Ovary (tissue), 9 donors: ENCODE measurements around the gene RUFY4. TPM values are rescaled to one million over a fixed set of nuclear protein-coding genes. Genes with fewer than 3 reads are reported as not detected.
"Not testable (repeated sequence)": the region's sequence is repeated elsewhere in the genome, so short reads cannot be mapped to it uniquely, and the experiment has no call there.

ENCODE experiments used
- DNase-seq, 5 donors: peaks; one replicate each; pipeline ENCODE4 v3.0.0-alpha.2; 2019 to 2020
- H3K27ac ChIP-seq, 2 donors: fragments of 200-600 bp; one replicate each; pipeline versions ENCODE4 v1.5.1 to v1.8.0; 2019 to 2022
- H3K27me3 ChIP-seq: fragments of 200-600 bp; one replicate; pipeline ENCODE4 v1.8.0; 2022
- H3K36me3 ChIP-seq: fragments of 200-600 bp; sonication (generic); one replicate; pipeline ENCODE4 v1.5.1; 2019
- H3K4me1 ChIP-seq: one replicate; pipeline ENCODE4 v1.8.1; 2013; ENCODE audit warnings: mild to moderate bottlenecking, moderate library complexity; ENCODE audit not compliant: insufficient read depth
- H3K4me3 ChIP-seq: fragments of 200-600 bp; sonication (generic); one replicate; pipeline ENCODE4 v1.5.1; 2017
- H3K9me3 ChIP-seq, 2 donors: fragments of 200-600 bp in 1 of 2; sonication (generic) in 1 of 2; one replicate each; pipeline versions ENCODE4 v1.5.1 to v1.8.1; 2013 to 2019; ENCODE audit warnings: mild to moderate bottlenecking in 1 of 2, moderate library complexity in 1 of 2
- EP300 ChIP-seq: sonication (generic); formaldehyde crosslinking; IDR thresholded peaks from one replicate; pipeline ENCODE4 v1.6.1; 2017; ENCODE audit warnings: antibody characterized with exemption
- POLR2A ChIP-seq: fragments of 450-650 bp; IDR thresholded peaks from one replicate; pipeline ENCODE4 v1.6.1; 2017; ENCODE audit warnings: antibody characterized with exemption, mild to moderate bottlenecking, moderate library complexity
- WGBS, 3 donors: extraction: QIAGEN DNeasy Blood & Tissue Kit in 1 of 3; methylation state at CpG; one replicate each; pipeline versions ENCODE4 v1.1.5 to v1.1.7; 2013 to 2017; 5-methylcytosine and 5-hydroxymethylcytosine counted together
- intact Hi-C, 4 donors: fragments of 100-400 bp; cut with DNase I; formaldehyde crosslinking; loops; one replicate each; pipeline versions ENCODE4 v1.11.0 to v1.15.1; 2022 to 2023
- polyA plus RNA-seq, 2 donors: library from polyadenylated mRNA; stranded (reverse); fragments of 200-250 nt in 1 of 2; fragments of 350-450 nt in 1 of 2; fragmentation: Illumina TruSeq in 1 of 2; extraction: RNeasy Lipid Tissue Mini Kit (QIAGEN cat#74804) in 1 of 2; gene quantifications; one replicate each; pipeline ENCODE4 v1.2.3, GENCODE V29; 2013 to 2014
- total RNA-seq, 7 donors: library from RNA; depleted of rRNA in 2 of 7; stranded (reverse); fragments of >200 nt in 2 of 7; fragmentation: NEBNext Ultra II Directional in 3 of 7; extraction: Animal tissue kit (Norgen Biotek cat#: 25700) in 3 of 7; gene quantifications; one replicate each; pipeline versions ENCODE4 v1.1.0 to v1.2.4, GENCODE V29; 2016 to 2023
- TF ChIP-seq, protein P1 (sequence below), 3 donors: fragments of 450-650 bp in 2 of 3; fragments of 200-600 bp in 1 of 3; IDR thresholded peaks; one replicate each; pipeline versions ENCODE4 v1.5.1 to v1.8.0; 2016 to 2022; ENCODE audit warnings: antibody characterized with exemption in 3 of 3, mild to moderate bottlenecking in 1 of 3
- donor health status: DM: no; HTN: no; CAD: no; lungs with moderate emphysema.
- donor health status: DM: no; HTN: no; CAD: no.
- donor health status: Bipolar disorder and iron deficiency.
- donor health status: DM: yes; HTN: yes; CAD: no.
- donor health status: DM: no; HTN: no; CAD: no.
- donor health status: DM: yes; HTN: yes; CAD: no.

RUFY4 gene
- total and polyA plus RNA-seq, 9 donors, result 0.10 to 0.97 (median 0.57) TPM; not detected in 4

- Histone ChIP-seq H3K27ac (no peak overlapping the region), H3K4me3 (no peak overlapping the region), H3K36me3 (no peaks in the 10 kb centered on the region), H3K4me1 (peaks cover 2% of the 10 kb centered on the region), H3K9me3 (no peaks in the 10 kb centered on the region), H3K27me3 (no peaks in the 10 kb centered on the region)
- 88 to 95% (median 90%) methylated on average over 3 of the region's 3 CpGs for WGBS, 3 donors
- DNase-seq, result no peak
- intact Hi-C loops, result no loop called here
- TF ChIP-seq EP300 (no peak), POLR2A (no peak)
- TF ChIP-seq, protein P1, sequence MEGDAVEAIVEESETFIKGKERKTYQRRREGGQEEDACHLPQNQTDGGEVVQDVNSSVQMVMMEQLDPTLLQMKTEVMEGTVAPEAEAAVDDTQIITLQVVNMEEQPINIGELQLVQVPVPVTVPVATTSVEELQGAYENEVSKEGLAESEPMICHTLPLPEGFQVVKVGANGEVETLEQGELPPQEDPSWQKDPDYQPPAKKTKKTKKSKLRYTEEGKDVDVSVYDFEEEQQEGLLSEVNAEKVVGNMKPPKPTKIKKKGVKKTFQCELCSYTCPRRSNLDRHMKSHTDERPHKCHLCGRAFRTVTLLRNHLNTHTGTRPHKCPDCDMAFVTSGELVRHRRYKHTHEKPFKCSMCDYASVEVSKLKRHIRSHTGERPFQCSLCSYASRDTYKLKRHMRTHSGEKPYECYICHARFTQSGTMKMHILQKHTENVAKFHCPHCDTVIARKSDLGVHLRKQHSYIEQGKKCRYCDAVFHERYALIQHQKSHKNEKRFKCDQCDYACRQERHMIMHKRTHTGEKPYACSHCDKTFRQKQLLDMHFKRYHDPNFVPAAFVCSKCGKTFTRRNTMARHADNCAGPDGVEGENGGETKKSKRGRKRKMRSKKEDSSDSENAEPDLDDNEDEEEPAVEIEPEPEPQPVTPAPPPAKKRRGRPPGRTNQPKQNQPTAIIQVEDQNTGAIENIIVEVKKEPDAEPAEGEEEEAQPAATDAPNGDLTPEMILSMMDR (IDR thresholded peaks at IDR 0.05), result no peak
These were observed 28.9 kb downstream of the RUFY4 start for GRCh38 chr2:218097975-218098374.

- H3K9me3 ChIP-seq, intact Hi-C loops, H3K4me3 ChIP-seq, H3K27ac ChIP-seq, H3K4me1 ChIP-seq, H3K27me3 ChIP-seq, H3K36me3 ChIP-seq, DNase-seq: not testable (repeated sequence)
- 82 to 91% (median 84%) methylated on average over 7 of the region's 7 CpGs for WGBS, 3 donors
These were observed 39.8 kb downstream of the RUFY4 start for GRCh38 chr2:218108834-218109233.

DNA sequence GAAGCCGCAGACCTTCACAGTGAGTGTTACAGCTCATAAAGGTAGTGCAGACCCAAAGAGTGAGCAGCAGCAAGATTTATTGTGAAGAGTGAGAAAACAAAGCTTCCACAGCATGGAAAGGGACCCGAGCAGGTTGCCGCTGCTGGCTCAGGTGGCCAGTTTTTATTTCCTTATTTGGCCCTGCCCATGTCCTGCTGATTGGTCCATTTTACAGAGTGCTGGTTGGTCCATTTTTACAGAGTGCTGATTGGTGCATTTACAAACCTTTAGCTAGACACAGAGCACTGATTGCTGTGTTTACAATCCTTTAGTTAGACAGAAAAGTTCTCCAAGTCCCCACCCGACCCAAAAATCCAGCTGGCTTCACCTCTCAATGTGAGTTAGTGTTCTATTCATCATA, 52.7 kb downstream of the RUFY4 start:
- H3K27me3 ChIP-seq, intact Hi-C loops, H3K4me3 ChIP-seq, H3K27ac ChIP-seq, DNase-seq, H3K9me3 ChIP-seq, H3K4me1 ChIP-seq, H3K36me3 ChIP-seq: not testable (repeated sequence)
- 75 to 87% (median 78%) methylated on average over 4 of the region's 4 CpGs for WGBS, 3 donors

DNA sequence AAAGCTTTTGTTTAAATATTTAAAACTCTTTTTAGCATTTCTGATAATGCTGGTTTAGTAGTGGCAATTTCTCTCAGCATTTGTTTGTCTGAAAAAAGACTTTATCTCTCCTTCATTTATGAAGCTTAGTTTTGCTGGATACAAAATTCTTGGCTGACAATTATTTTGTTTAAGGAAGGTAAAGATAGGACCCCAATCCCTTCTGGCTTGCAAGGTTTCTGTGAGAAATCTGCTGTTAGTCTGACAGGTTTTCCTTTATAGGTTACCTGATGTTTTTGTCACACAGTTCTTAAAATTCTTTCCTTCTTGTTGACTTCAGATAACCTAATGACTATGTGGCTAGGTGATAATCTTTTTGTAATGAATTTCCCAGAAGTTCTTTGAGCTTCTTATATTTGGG, 53.2 kb downstream of the RUFY4 start:
- DNase-seq, H3K27ac ChIP-seq, H3K36me3 ChIP-seq, H3K4me3 ChIP-seq, H3K4me1 ChIP-seq, H3K9me3 ChIP-seq, intact Hi-C loops, H3K27me3 ChIP-seq: not testable (repeated sequence)

GRCh38 chr2:218123986-218124385, 54.9 kb downstream of the RUFY4 start:
- Histone ChIP-seq H3K27ac (no peak overlapping the region), H3K4me3 (no peak overlapping the region), H3K36me3 (no peaks in the 10 kb centered on the region), H3K27me3 (no peaks in the 10 kb centered on the region), H3K9me3 (no peaks in the 10 kb centered on the region), H3K4me1 (no peaks in the 10 kb centered on the region)
- intact Hi-C loops, result no loop called here
- 71 to 76% (median 73%) methylated on average over 4 of the region's 4 CpGs for WGBS, 3 donors
- TF ChIP-seq POLR2A (no peak), EP300 (no peak)
- TF ChIP-seq, protein P1 (IDR thresholded peaks at IDR 0.05), result no peak
- no peak for DNase-seq

DNA sequence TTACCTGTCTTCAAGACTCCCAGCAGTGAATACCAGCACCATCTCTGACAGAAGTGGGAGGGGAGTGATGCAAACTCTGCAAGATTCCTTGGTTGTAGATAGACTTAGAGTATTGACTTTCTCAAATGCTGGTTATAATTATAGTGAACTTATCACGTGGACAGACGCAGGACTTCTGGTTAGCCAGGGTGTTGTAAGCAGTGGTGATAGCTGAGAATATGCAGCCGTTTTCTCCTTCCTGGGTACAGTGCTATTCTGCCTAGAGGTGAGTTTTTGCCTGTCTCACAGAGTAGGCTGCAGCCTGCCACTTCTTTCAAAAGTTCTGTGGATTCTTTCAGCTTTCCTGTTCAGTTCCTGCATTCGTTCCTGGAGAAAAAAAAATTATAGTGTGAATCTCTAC, 56.0 kb downstream of the RUFY4 start:
- TF ChIP-seq POLR2A, result no peak
- TF ChIP-seq, protein P1 (IDR thresholded peaks at IDR 0.05), result no peak
- no peak for TF ChIP-seq EP300
- no peaks in the 10 kb centered on the region for H3K27me3 ChIP-seq
- H3K27ac ChIP-seq, result no peak overlapping the region
- no peak overlapping the region for H3K4me3 ChIP-seq
- no peaks in the 10 kb centered on the region for H3K36me3 ChIP-seq
- DNase-seq, result no peak
- intact Hi-C loops, result no loop called here
- no peaks in the 10 kb centered on the region for H3K4me1 ChIP-seq
- no peaks in the 10 kb centered on the region for H3K9me3 ChIP-seq
- 7 to 29% (median 11%) methylated on average over 4 of the region's 4 CpGs for WGBS, 3 donors
